Measurements from ENCODE around the gene SERPINB5.

DNA sequence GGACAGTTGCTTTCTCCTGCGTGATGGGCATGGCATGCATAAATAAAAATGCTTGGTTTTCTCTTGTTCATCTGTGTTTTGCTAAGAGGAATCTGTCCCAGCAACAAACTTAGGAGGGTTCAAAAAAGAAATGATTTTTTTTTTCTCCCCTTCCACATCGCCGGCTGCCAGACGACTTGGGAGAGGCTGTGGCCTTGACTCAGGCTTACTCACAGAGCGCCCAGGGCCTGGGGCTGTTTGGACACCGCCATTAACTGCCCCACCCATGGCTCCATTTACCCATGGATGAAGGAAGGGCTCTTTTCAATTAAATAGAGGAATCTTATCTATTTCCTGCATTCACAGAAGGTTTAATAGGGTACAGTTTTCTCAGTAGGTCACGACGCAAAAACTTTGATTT lies 22.3 kb upstream of the SERPINB5 start:
- TF ChIP-seq, protein P1, sequence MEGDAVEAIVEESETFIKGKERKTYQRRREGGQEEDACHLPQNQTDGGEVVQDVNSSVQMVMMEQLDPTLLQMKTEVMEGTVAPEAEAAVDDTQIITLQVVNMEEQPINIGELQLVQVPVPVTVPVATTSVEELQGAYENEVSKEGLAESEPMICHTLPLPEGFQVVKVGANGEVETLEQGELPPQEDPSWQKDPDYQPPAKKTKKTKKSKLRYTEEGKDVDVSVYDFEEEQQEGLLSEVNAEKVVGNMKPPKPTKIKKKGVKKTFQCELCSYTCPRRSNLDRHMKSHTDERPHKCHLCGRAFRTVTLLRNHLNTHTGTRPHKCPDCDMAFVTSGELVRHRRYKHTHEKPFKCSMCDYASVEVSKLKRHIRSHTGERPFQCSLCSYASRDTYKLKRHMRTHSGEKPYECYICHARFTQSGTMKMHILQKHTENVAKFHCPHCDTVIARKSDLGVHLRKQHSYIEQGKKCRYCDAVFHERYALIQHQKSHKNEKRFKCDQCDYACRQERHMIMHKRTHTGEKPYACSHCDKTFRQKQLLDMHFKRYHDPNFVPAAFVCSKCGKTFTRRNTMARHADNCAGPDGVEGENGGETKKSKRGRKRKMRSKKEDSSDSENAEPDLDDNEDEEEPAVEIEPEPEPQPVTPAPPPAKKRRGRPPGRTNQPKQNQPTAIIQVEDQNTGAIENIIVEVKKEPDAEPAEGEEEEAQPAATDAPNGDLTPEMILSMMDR (IDR thresholded peaks at IDR 0.05; ENCODE audit: borderline replicate concordance, extremely low read depth, low read length, poor library complexity, severe bottlenecking): no peak
- TF ChIP-seq EZH2 (IDR thresholded peaks at IDR 0.05; ENCODE audit: borderline replicate concordance, low read depth, low read length, severe bottlenecking): no peak
